K562 (cell line): ENCODE results near the gene NPR2. TPM values are rescaled to one million over a fixed set of nuclear protein-coding genes. Genes with fewer than 3 reads are reported as not detected.

Source experiments
- ADNP ChIP-seq: fragments of 200-800 bp; sonication (Bioruptor generic); IDR thresholded peaks from 2 replicates; pipeline ENCODE4 v1.6.1; 2016; ENCODE audit warnings: missing genetic modification characterization, missing compliant biosample characterization
- AFF4 ChIP-seq: sonication (generic); formaldehyde crosslinking; IDR thresholded peaks from 2 replicates; pipeline ENCODE4 v1.8.0; 2023; ENCODE audit warnings: mild to moderate bottlenecking, missing genetic modification reagents
- BACH1 ChIP-seq: fragments of 200-800 bp; sonication (Bioruptor generic); IDR thresholded peaks from 2 replicates; pipeline ENCODE4 v1.6.1; 2016; ENCODE audit warnings: missing genetic modification characterization, missing compliant biosample characterization
- CREB1 ChIP-seq, 2 experiments: sonication (generic) in 1 of 2; formaldehyde crosslinking in 1 of 2; IDR thresholded peaks; 2 replicates each; pipeline versions ENCODE4 v1.6.1 to v1.8.0; 2012 to 2022; ENCODE audit warnings: inconsistent platforms in 1 of 2, mild to moderate bottlenecking in 1 of 2, missing genetic modification reagents in 1 of 2, moderate library complexity in 1 of 2
- CTCFL ChIP-seq: IDR thresholded peaks from 2 replicates; pipeline ENCODE4 v1.6.1; 2011; ENCODE audit warnings: borderline replicate concordance, low read depth, mild to moderate bottlenecking, moderate library complexity, low read length; ENCODE audit not compliant: insufficient read depth, poor library complexity, severe bottlenecking
- DEAF1 ChIP-seq: fragments of 450-650 bp; formaldehyde crosslinking; IDR thresholded peaks from 2 replicates; pipeline ENCODE4 v1.4.0; 2020; ENCODE audit warnings: mild to moderate bottlenecking, moderate library complexity
- ERF ChIP-seq: fragments of 450-650 bp; formaldehyde crosslinking; IDR thresholded peaks from 2 replicates; pipeline ENCODE4 v1.4.0; 2020; ENCODE audit warnings: mild to moderate bottlenecking, mixed read lengths
- IRF2 ChIP-seq: sonication (generic); formaldehyde crosslinking; IDR thresholded peaks from 2 replicates; pipeline ENCODE4 v1.8.1; 2022; ENCODE audit warnings: mild to moderate bottlenecking, missing genetic modification reagents
- KDM5B ChIP-seq: fragments of 200-600 bp; sonication (generic); IDR thresholded peaks from 2 replicates; pipeline ENCODE4 v1.6.1; 2012; ENCODE audit warnings: low read depth, mild to moderate bottlenecking, moderate library complexity, low read length, control low read depth, inconsistent platforms; ENCODE audit not compliant: insufficient replicate concordance
- MECOM ChIP-seq: fragments of 250-450 bp; sonication (Bioruptor Pico); IDR thresholded peaks from 2 replicates; pipeline ENCODE4 v1.8.0; 2022; ENCODE audit warnings: inconsistent platforms
- RHOXF2B ChIP-seq: fragments of 250-450 bp; sonication (Bioruptor Pico); conservative IDR thresholded peaks from 2 replicates; pipeline ENCODE4 v1.5.1; 2021
- SMARCA4 ChIP-seq: fragments of 450-650 bp; IDR thresholded peaks from 2 replicates; pipeline ENCODE4 v1.6.1; 2016
- SRSF9 ChIP-seq: fragments of 200-400 bp; formaldehyde crosslinking; IDR thresholded peaks from 2 replicates; pipeline ENCODE4 v1.6.1; 2017; ENCODE audit warnings: low read depth, low read length, borderline replicate concordance
- TRIM25 ChIP-seq: fragments of 450-650 bp; IDR thresholded peaks from 2 replicates; pipeline ENCODE4 v1.7.0; 2016; ENCODE audit warnings: borderline replicate concordance
- VEZF1 ChIP-seq: fragments of 200-800 bp; sonication (Bioruptor generic); IDR thresholded peaks from 2 replicates; pipeline ENCODE4 v1.6.1; 2017; ENCODE audit warnings: missing genetic modification characterization, missing compliant biosample characterization
- ZNF316 ChIP-seq: fragments of 450-650 bp; IDR thresholded peaks from 2 replicates; pipeline ENCODE4 v1.6.1; 2016
- polyA plus RNA-seq, 8 experiments: library from polyadenylated mRNA; depleted of rRNA in 4 of 8; stranded (reverse) in 5 of 8; unstranded in 3 of 8; fragments of >200 nt; fragmentation: Nextera tagmentation in 2 of 8; fragmentation: Illumina TruSeq in 1 of 8; extraction: Ambion mirVana in 2 of 8; extraction: Trizol in 1 of 8; gene quantifications; 2 replicates each; pipeline versions ENCODE4 v1.2.1 to v1.2.3, GENCODE V29; 2011 to 2014; ENCODE audit warnings: inconsistent platforms in 1 of 8, missing spikeins in 1 of 8
- total RNA-seq, 7 experiments: library from RNA; depleted of rRNA in 6 of 7; stranded (reverse); fragments of >200 nt in 6 of 7; fragmentation: Illumina TruSeq in 2 of 7; extraction: Trizol in 2 of 7; gene quantifications; 2 replicates each; pipeline versions ENCODE4 v1.2.1 to v1.2.3, GENCODE V29; 2011 to 2021; ENCODE audit warnings: low replicate concordance in 1 of 7

Gene NPR2
- total and polyA plus RNA-seq, 9 of the 15 experiments (the other 6 are each of a cell fraction or from before 2014, with no cell fraction given) = 2.4 to 12.9 (median 6.0) TPM

- TF ChIP-seq AFF4 (CRISPR knock-in tag) (no peak), ADNP (tag) (no peak), SMARCA4 (0 out of 2 replicates have a peak, but pooled peaks have one; percentile 7), DEAF1 (CRISPR knock-in tag) (no peak), KDM5B (no peak), TRIM25 (no peak), CTCFL (no peak), RHOXF2B (CRISPR knock-in tag) (no peak), SRSF9 (no peak), ERF (CRISPR knock-in tag) (no peak), CREB1 (IDR thresholded peaks at IDR 0.05) (no peak), CREB1 (CRISPR knock-in tag; IDR thresholded peaks at IDR 0.05) (peak; percentile 24; the same call in 1 of the 2 replicates), MECOM (CRISPR knock-in tag) (0 out of 2 replicates have a peak, but pooled peaks have one; percentile 29), VEZF1 (CRISPR knock-in tag) (no peak), BACH1 (0 out of 2 replicates have a peak, but pooled peaks have one; percentile 24), IRF2 (CRISPR knock-in tag) (no peak), ZNF316 (peak; percentile 97)
Measured at GRCh38 chr9:35798658-35799374, 7.4 kb downstream of the NPR2 start (continued).
